ENCODE data around the gene KRTAP10-1. TPM values are rescaled to one million over a fixed set of nuclear protein-coding genes. Genes with fewer than 3 reads are reported as not detected.

The KRTAP10-1 gene
- total RNA-seq, 2 donors from 2014 or later = not detected

GRCh38 chr21:44533891-44534627 is 5.9 kb downstream of the KRTAP10-1 start:
- DNase-seq = no peak
- ATAC-seq (replicated peaks in 1 of 2) = no peak
- Mint-ChIP-seq H3K27ac (no peak overlapping the region), H3K36me3 (ENCODE audit: insufficient read depth in 2 of 2) (no peaks in the 10 kb centered on the region), H3K4me3 (no peak overlapping the region), H3K4me1 (ENCODE audit: low read depth) (no peaks in the 10 kb centered on the region), H3K9me3 (no peaks in the 10 kb centered on the region), H3K27me3 (ENCODE audit: low read depth) (no peaks in the 10 kb centered on the region)

GRCh38 chr21:44533121-44533890 is 6.7 kb downstream of the KRTAP10-1 start:
- no peaks in the 10 kb centered on the region for H3K9me3 Mint-ChIP-seq
- ATAC-seq (replicated peaks in 1 of 2) (no peak), DNase-seq (no peak)
- no peaks in the 10 kb centered on the region for H3K4me1 Mint-ChIP-seq (ENCODE audit: low read depth)
- H3K4me3 Mint-ChIP-seq = no peak overlapping the region
- H3K27ac Mint-ChIP-seq = no peak overlapping the region
- H3K27me3 Mint-ChIP-seq (ENCODE audit: low read depth) = no peaks in the 10 kb centered on the region
- no peaks in the 10 kb centered on the region for H3K36me3 Mint-ChIP-seq (ENCODE audit: insufficient read depth in 2 of 2)

GRCh38 chr21:44532712-44533111 is 7.3 kb downstream of the KRTAP10-1 start:
- no peak overlapping the region for H3K4me3 Mint-ChIP-seq
- no peaks in the 10 kb centered on the region for H3K27me3 Mint-ChIP-seq (ENCODE audit: low read depth)
- no peak for DNase-seq
- no peaks in the 10 kb centered on the region for H3K9me3 Mint-ChIP-seq
- no peak overlapping the region for H3K27ac Mint-ChIP-seq
- no peak for ATAC-seq (replicated peaks in 1 of 2)
- H3K36me3 Mint-ChIP-seq (ENCODE audit: insufficient read depth in 2 of 2) = no peaks in the 10 kb centered on the region
- H3K4me1 Mint-ChIP-seq (ENCODE audit: low read depth) = no peaks in the 10 kb centered on the region

- H3K27ac Mint-ChIP-seq = no peak overlapping the region
- DNase-seq (no peak), ATAC-seq (replicated peaks in 1 of 2) (no peak)
- no peak overlapping the region for H3K4me3 Mint-ChIP-seq
- no peaks in the 10 kb centered on the region for H3K4me1 Mint-ChIP-seq (ENCODE audit: low read depth)
- H3K36me3 Mint-ChIP-seq (ENCODE audit: insufficient read depth in 2 of 2) = no peaks in the 10 kb centered on the region
- no peaks in the 10 kb centered on the region for H3K27me3 Mint-ChIP-seq (ENCODE audit: low read depth)
- H3K9me3 Mint-ChIP-seq = no peaks in the 10 kb centered on the region
These were observed 8.1 kb downstream of the KRTAP10-1 start for GRCh38 chr21:44531606-44532564.

GRCh38 chr21:44530903-44531605 is 8.9 kb downstream of the KRTAP10-1 start:
- DNase-seq (no peak), ATAC-seq (replicated peaks in 1 of 2) (no peak)
- H3K4me1 Mint-ChIP-seq (ENCODE audit: low read depth) = no peaks in the 10 kb centered on the region

GRCh38 chr21:44530221-44530902 is 9.6 kb downstream of the KRTAP10-1 start:
- Mint-ChIP-seq H3K4me1 (ENCODE audit: low read depth) (no peaks in the 10 kb centered on the region), H3K27ac (peak overlapping the region; percentile 7), H3K36me3 (ENCODE audit: insufficient read depth in 2 of 2) (no peaks in the 10 kb centered on the region), H3K4me3 (no peak overlapping the region), H3K27me3 (ENCODE audit: low read depth) (no peaks in the 10 kb centered on the region), H3K9me3 (no peaks in the 10 kb centered on the region)
- ATAC-seq (replicated peaks in 1 of 2) = no peak
- no peak for DNase-seq

More at GRCh38 chr21:44530903-44531605, 8.9 kb downstream of the KRTAP10-1 start:
- H3K9me3 Mint-ChIP-seq = no peaks in the 10 kb centered on the region
- H3K27me3 Mint-ChIP-seq (ENCODE audit: low read depth) = no peaks in the 10 kb centered on the region
- no peak overlapping the region for H3K27ac Mint-ChIP-seq
- H3K4me3 Mint-ChIP-seq = no peak overlapping the region
- H3K36me3 Mint-ChIP-seq (ENCODE audit: insufficient read depth in 2 of 2) = no peaks in the 10 kb centered on the region

- ATAC-seq (replicated peaks in 1 of 2) = no peak
- Mint-ChIP-seq H3K9me3 (no peaks in the 10 kb centered on the region), H3K27ac (peak overlapping the region; percentile 7), H3K4me1 (ENCODE audit: low read depth) (no peaks in the 10 kb centered on the region), H3K27me3 (ENCODE audit: low read depth) (no peaks in the 10 kb centered on the region), H3K36me3 (ENCODE audit: insufficient read depth in 2 of 2) (no peaks in the 10 kb centered on the region), H3K4me3 (no peak overlapping the region)
- no peak for DNase-seq
These were observed 10.4 kb downstream of the KRTAP10-1 start for GRCh38 chr21:44529503-44530125.

- ATAC-seq (replicated peaks in 1 of 2) (no peak), DNase-seq (no peak)
- Mint-ChIP-seq H3K36me3 (ENCODE audit: insufficient read depth in 2 of 2) (no peaks in the 10 kb centered on the region), H3K4me1 (ENCODE audit: low read depth) (no peaks in the 10 kb centered on the region), H3K27me3 (ENCODE audit: low read depth) (no peaks in the 10 kb centered on the region), H3K27ac (no peak overlapping the region), H3K4me3 (no peak overlapping the region), H3K9me3 (no peaks in the 10 kb centered on the region)
These were observed 11.0 kb downstream of the KRTAP10-1 start for GRCh38 chr21:44529011-44529421.

- no peak for DNase-seq
- Mint-ChIP-seq H3K36me3 (ENCODE audit: insufficient read depth in 2 of 2) (no peaks in the 10 kb centered on the region), H3K4me1 (ENCODE audit: low read depth) (no peaks in the 10 kb centered on the region), H3K27me3 (ENCODE audit: low read depth) (no peaks in the 10 kb centered on the region), H3K27ac (no peak overlapping the region), H3K4me3 (no peak overlapping the region), H3K9me3 (no peaks in the 10 kb centered on the region)
- ATAC-seq (replicated peaks in 1 of 2) = no peak
These were observed 11.4 kb downstream of the KRTAP10-1 start for GRCh38 chr21:44528634-44528995.

- ATAC-seq (replicated peaks in 1 of 2) (no peak), DNase-seq (no peak)
- no peaks in the 10 kb centered on the region for H3K36me3 Mint-ChIP-seq (ENCODE audit: insufficient read depth in 2 of 2)
- no peaks in the 10 kb centered on the region for H3K27me3 Mint-ChIP-seq (ENCODE audit: low read depth)
- no peak overlapping the region for H3K27ac Mint-ChIP-seq
- no peaks in the 10 kb centered on the region for H3K4me1 Mint-ChIP-seq (ENCODE audit: low read depth)
- no peak overlapping the region for H3K4me3 Mint-ChIP-seq
- H3K9me3 Mint-ChIP-seq = no peaks in the 10 kb centered on the region
These were observed 11.9 kb downstream of the KRTAP10-1 start for GRCh38 chr21:44527983-44528633.

- Mint-ChIP-seq H3K36me3 (ENCODE audit: insufficient read depth in 2 of 2) (no peaks in the 10 kb centered on the region), H3K9me3 (no peaks in the 10 kb centered on the region), H3K4me3 (no peak overlapping the region), H3K4me1 (ENCODE audit: low read depth) (no peaks in the 10 kb centered on the region), H3K27ac (no peak overlapping the region), H3K27me3 (ENCODE audit: low read depth) (no peaks in the 10 kb centered on the region)
- no peak for DNase-seq
- no peak for ATAC-seq (replicated peaks in 1 of 2)
These were observed 12.6 kb downstream of the KRTAP10-1 start for GRCh38 chr21:44527156-44527982.
